KMS-11 (cell line): Measurements from ENCODE around the gene CERS6.

Experiments
- H2AFZ ChIP-seq: fragments of 200-600 bp; sonication (generic); 2 replicates; pipeline ENCODE4 v1.6.1; 2016; ENCODE audit warnings: antibody characterized with exemption, mixed run types, low read depth
- H3K27ac ChIP-seq: fragments of 200-600 bp; sonication (generic); 2 replicates; pipeline ENCODE4 v1.6.1; 2016; ENCODE audit warnings: mild to moderate bottlenecking, mixed run types
- H3K27me3 ChIP-seq: fragments of 200-600 bp; sonication (generic); 2 replicates; pipeline ENCODE4 v1.6.1; 2017; ENCODE audit warnings: mild to moderate bottlenecking, low read depth, mixed run types, moderate library complexity; ENCODE audit not compliant: insufficient read depth
- H3K36me3 ChIP-seq: fragments of 200-600 bp; sonication (generic); 2 replicates; pipeline ENCODE4 v1.6.1; 2017; ENCODE audit warnings: mild to moderate bottlenecking, mixed run types; ENCODE audit not compliant: insufficient read depth
- H3K4me1 ChIP-seq: fragments of 200-600 bp; sonication (generic); 2 replicates; pipeline ENCODE4 v1.6.1; 2016; ENCODE audit warnings: mild to moderate bottlenecking, low read depth, mixed run types; ENCODE audit not compliant: poor library complexity, severe bottlenecking
- H3K4me2 ChIP-seq: fragments of 200-600 bp; sonication (generic); 2 replicates; pipeline ENCODE4 v1.7.0; 2016; ENCODE audit warnings: mild to moderate bottlenecking, mixed run types
- H3K4me3 ChIP-seq: fragments of 200-600 bp; sonication (generic); IDR thresholded peaks from 2 replicates; pipeline ENCODE4 v1.6.1; 2017; ENCODE audit warnings: low read depth, low read length, mixed read lengths; ENCODE audit not compliant: insufficient read depth
- H3K79me2 ChIP-seq: fragments of 200-600 bp; sonication (generic); 2 replicates; pipeline ENCODE4 v1.6.1; 2016; ENCODE audit warnings: low read depth, mixed run types; ENCODE audit not compliant: insufficient read depth
- H3K9ac ChIP-seq: fragments of 200-600 bp; sonication (generic); 2 replicates; pipeline ENCODE4 v1.6.1; 2016; ENCODE audit warnings: mild to moderate bottlenecking, mixed run types
- H4K20me1 ChIP-seq: fragments of 200-600 bp; sonication (generic); 2 replicates; pipeline ENCODE4 v1.6.1; 2016; ENCODE audit warnings: mild to moderate bottlenecking, mixed run types; ENCODE audit not compliant: insufficient read depth
- TF ChIP-seq, protein P1 (sequence below): fragments of 200-600 bp; sonication (generic); conservative IDR thresholded peaks from 2 replicates; pipeline ENCODE4 v1.6.1; 2017; ENCODE audit warnings: low read depth, mild to moderate bottlenecking, antibody characterized with exemption, low read length, moderate library complexity, mixed read lengths

CERS6 gene

DNA sequence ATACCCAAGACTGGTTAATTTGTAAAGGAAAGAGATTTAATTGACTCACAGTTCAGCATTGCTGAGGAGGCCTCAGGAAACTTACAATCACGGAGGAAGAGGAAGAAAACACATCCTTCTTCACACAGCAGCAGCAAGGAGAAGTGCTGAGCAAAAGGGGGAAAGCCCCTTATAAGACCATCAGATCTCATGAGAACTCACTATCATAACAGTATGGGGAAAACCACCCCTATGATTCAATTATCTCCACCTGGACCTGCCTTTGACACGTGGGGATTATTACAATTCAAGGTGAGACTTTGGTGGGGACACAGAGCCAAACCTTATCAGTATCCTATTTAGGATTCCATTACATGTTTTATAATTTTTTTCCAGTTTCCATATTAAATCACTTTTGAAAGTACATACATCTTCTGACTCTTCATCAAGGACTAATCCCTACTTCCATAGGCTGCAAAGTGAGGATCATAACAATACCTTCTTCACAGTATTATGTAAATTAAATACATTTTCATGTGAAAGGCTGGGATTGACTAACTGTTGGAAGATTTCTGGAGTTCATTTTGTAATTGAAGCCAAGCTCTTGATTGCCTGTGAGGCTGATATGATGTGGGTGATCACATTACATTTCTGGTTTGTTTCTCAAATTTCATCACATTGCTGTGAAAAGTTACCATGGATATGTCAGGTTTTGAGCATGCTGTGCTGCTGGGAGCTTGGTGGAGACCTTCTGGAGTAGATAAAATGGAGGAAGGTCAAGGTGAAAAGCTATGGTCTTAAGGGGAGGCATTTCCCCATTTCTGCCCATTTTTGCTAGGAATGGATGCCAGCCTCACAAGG lies 31.7 kb upstream of the CERS6 start:
- no peak overlapping the region for H2AFZ ChIP-seq
- H3K27ac ChIP-seq = no peak overlapping the region
- H3K4me2 ChIP-seq = no peak overlapping the region

DNA sequence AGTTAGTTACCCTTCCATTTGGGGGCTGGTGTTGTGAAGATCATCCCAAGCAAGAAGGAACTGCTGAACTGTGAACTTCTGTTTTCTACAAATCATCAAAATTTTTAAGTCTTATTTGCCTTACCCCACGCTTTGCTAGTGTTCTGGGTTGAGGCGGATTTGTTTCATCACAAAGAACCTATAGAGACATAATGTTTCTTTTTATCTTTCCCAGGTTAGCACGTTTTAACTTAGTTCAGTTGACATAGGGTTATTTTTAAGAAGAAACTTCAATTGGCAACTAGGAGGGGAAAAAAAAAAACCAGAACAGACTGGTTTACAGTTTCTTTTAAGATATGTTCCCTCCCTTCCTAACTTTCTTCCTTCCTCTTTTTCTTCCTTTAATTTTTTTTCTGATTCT lies 31.1 kb upstream of the CERS6 start:
- TF ChIP-seq, protein P1, sequence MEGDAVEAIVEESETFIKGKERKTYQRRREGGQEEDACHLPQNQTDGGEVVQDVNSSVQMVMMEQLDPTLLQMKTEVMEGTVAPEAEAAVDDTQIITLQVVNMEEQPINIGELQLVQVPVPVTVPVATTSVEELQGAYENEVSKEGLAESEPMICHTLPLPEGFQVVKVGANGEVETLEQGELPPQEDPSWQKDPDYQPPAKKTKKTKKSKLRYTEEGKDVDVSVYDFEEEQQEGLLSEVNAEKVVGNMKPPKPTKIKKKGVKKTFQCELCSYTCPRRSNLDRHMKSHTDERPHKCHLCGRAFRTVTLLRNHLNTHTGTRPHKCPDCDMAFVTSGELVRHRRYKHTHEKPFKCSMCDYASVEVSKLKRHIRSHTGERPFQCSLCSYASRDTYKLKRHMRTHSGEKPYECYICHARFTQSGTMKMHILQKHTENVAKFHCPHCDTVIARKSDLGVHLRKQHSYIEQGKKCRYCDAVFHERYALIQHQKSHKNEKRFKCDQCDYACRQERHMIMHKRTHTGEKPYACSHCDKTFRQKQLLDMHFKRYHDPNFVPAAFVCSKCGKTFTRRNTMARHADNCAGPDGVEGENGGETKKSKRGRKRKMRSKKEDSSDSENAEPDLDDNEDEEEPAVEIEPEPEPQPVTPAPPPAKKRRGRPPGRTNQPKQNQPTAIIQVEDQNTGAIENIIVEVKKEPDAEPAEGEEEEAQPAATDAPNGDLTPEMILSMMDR = no peak
- H3K4me3 ChIP-seq = no peak overlapping the region
- no peaks in the 10 kb centered on the region for H3K27me3 ChIP-seq
- no peak overlapping the region for H3K9ac ChIP-seq
- H3K4me2 ChIP-seq = no peak overlapping the region
- no peaks in the 10 kb centered on the region for H3K79me2 ChIP-seq
- peaks cover 11% of the 10 kb centered on the region for H3K4me1 ChIP-seq
- H3K27ac ChIP-seq = no peak overlapping the region
- H4K20me1 ChIP-seq = no peaks in the 10 kb centered on the region
- no peaks in the 10 kb centered on the region for H3K36me3 ChIP-seq
- H2AFZ ChIP-seq = no peak overlapping the region

More for the DNA sequence above, 31.7 kb upstream of the CERS6 start:
- Histone ChIP-seq H3K4me3 (no peak overlapping the region), H4K20me1 (no peaks in the 10 kb centered on the region), H3K4me1 (peaks cover 11% of the 10 kb centered on the region), H3K27me3 (no peaks in the 10 kb centered on the region), H3K9ac (no peak overlapping the region), H3K79me2 (no peaks in the 10 kb centered on the region), H3K36me3 (no peaks in the 10 kb centered on the region)
- TF ChIP-seq, protein P1 = no peak

DNA sequence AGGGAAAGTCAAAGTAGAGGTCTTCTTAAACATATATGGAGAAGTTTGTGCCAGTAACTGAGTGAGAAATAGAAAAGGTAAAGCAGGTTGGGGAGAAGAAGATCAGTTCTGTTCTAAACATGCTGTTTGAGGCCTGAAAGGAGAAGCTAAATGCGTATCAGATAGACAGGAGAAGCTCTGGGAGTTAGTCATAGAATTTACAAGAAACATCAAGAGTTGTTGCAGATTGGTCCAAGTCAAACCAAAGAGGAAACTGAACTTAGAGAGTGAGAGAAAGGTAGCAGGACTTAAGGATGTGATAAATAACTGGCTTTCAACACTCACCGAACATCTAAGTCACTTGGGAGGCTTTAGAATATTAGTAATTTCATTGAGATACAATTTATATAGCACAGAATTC lies 29.2 kb upstream of the CERS6 start:
- Histone ChIP-seq H3K9ac (no peak overlapping the region), H3K4me2 (no peak overlapping the region; the same call in 1 of the 2 replicates), H4K20me1 (no peaks in the 10 kb centered on the region), H3K27me3 (no peaks in the 10 kb centered on the region), H3K79me2 (no peaks in the 10 kb centered on the region), H3K36me3 (no peaks in the 10 kb centered on the region), H2AFZ (no peak overlapping the region), H3K4me3 (no peak overlapping the region), H3K27ac (no peak overlapping the region), H3K4me1 (peaks cover 21% of the 10 kb centered on the region)
- TF ChIP-seq, protein P1 = no peak

DNA sequence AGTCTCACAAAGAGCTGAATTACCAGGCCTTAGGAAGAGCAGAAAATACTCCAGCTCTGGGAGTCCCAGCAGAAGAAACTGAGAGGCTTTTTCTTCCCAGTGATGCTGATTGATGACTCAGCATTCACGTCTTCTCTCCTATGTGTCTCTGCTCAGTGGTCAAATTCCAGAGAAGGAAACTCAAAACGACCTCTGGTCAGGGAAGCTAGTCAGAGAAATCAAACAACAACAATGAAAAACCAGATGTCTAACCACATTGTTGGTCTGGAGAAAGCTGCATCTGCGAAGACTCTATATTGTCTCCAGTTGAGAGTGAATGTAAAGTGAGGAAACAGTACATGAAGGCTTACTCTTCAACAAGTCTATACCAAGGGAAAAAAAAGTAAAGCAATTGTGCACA lies 28.6 kb upstream of the CERS6 start:
- peaks cover 27% of the 10 kb centered on the region for H3K4me1 ChIP-seq
- no peak overlapping the region for H3K27ac ChIP-seq
- H3K36me3 ChIP-seq = no peaks in the 10 kb centered on the region
- H4K20me1 ChIP-seq = no peaks in the 10 kb centered on the region
- no peak overlapping the region for H3K4me3 ChIP-seq
- no peaks in the 10 kb centered on the region for H3K27me3 ChIP-seq
- H3K79me2 ChIP-seq = no peaks in the 10 kb centered on the region
- no peak overlapping the region for H3K9ac ChIP-seq
- H3K4me2 ChIP-seq = no peak overlapping the region; the same call in 1 of the 2 replicates
- H2AFZ ChIP-seq = no peak overlapping the region
- TF ChIP-seq, protein P1 = no peak
